K562 (cell line): Measurements from ENCODE around the gene SCGB1A1.

Experiments used
- ESRRA ChIP-seq: fragments of 450-650 bp; IDR thresholded peaks from 2 replicates; pipeline ENCODE4 v1.6.1; 2014; ENCODE audit warnings: low read depth, mild to moderate bottlenecking, moderate library complexity, borderline replicate concordance
- EZH2 ChIP-seq: IDR thresholded peaks from 2 replicates; pipeline ENCODE4 v1.6.1; 2012; ENCODE audit warnings: low read depth, mild to moderate bottlenecking, inconsistent platforms, low read length, borderline replicate concordance
- NR1H2 ChIP-seq: sonication (generic); formaldehyde crosslinking; IDR thresholded peaks from 2 replicates; pipeline ENCODE4 v1.4.0; 2020; ENCODE audit warnings: mild to moderate bottlenecking, missing genetic modification reagents
- RBFOX2 ChIP-seq: fragments of 200-400 bp; formaldehyde crosslinking; IDR thresholded peaks from 2 replicates; pipeline ENCODE4 v1.6.1; 2017; ENCODE audit warnings: low read depth, mild to moderate bottlenecking, low read length, moderate library complexity
- RFX5 ChIP-seq: IDR thresholded peaks from 2 replicates; pipeline ENCODE4 v1.6.1; 2011; ENCODE audit warnings: low read depth, mild to moderate bottlenecking, improper control_type of control experiment, low read length
- TAF1 ChIP-seq: IDR thresholded peaks from 2 replicates; pipeline ENCODE4 v1.6.1; 2011; ENCODE audit warnings: mild to moderate bottlenecking, low read length, moderate library complexity; ENCODE audit not compliant: insufficient read depth, control insufficient read depth, severe bottlenecking; ENCODE audit errors: extremely low read depth
- ZNF143 ChIP-seq: sonication (generic); formaldehyde crosslinking; IDR thresholded peaks from 2 replicates; pipeline ENCODE4 v1.9.0; 2022; ENCODE audit warnings: mild to moderate bottlenecking, missing genetic modification reagents
- TF ChIP-seq, protein P1 (sequence below), 2 experiments: fragments of 450-650 bp; conservative IDR thresholded peaks; 2 replicates each; pipeline ENCODE4 v1.6.1; 2017; ENCODE audit warnings: mild to moderate bottlenecking in 2 of 2, moderate library complexity in 2 of 2

DNA sequence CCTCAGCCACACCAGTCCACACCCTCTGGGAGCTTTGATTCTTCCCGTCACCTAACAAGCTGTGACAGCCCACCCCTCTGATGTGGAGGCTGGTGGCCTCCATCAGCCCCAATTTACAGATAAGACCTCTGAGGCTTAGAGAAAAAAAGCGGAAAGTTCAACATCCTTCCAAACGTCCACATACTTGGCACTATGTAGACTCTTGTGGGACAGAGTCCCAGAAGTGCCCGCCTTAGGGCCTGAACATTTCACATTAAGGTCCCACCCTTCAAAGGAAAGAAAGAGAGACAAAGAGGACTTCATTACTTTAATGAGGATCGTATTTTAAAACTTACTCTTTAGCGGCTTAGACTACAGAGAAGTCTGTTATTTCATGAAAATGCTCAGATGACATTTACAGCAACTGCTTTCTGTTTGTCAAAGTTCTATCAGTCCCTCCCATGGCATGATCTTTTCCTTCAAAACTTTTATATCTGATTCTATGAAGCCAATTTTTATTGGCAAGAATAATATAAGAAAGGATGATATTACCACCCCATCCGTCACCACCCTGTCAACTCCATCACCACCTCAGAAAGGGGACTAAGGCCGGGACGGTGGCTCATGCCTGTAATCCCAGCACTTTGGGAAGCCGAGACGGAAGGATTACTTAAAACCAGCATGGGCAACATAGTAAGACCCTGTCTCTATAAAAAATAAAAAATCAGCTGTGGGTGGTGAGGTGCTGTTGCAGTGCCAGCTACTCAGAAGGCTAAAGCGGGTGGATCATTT, 15.7 kb upstream of the SCGB1A1 start:
- TF ChIP-seq RBFOX2 (no peak), ZNF143 (no peak), TAF1 (no peak), EZH2 (no peak), ESRRA (no peak), NR1H2 (CRISPR knock-in tag) (no peak), RFX5 (no peak)
- TF ChIP-seq, protein P1, sequence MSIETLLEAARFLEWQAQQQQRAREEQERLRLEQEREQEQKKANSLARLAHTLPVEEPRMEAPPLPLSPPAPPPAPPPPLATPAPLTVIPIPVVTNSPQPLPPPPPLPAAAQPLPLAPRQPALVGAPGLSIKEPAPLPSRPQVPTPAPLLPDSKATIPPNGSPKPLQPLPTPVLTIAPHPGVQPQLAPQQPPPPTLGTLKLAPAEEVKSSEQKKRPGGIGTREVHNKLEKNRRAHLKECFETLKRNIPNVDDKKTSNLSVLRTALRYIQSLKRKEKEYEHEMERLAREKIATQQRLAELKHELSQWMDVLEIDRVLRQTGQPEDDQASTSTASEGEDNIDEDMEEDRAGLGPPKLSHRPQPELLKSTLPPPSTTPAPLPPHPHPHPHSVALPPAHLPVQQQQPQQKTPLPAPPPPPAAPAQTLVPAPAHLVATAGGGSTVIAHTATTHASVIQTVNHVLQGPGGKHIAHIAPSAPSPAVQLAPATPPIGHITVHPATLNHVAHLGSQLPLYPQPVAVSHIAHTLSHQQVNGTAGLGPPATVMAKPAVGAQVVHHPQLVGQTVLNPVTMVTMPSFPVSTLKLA (conservative IDR thresholded peaks at IDR 0.05) = no peak
